Esophagus squamous epithelium (tissue), 5 donors: ENCODE results near the gene BCAM. TPM values are rescaled to one million over a fixed set of nuclear protein-coding genes. Genes with fewer than 3 reads are reported as not detected.

Experiments
- DNase-seq: peaks from one replicate; lab custom pipeline; 2025; lab: John Stamatoyannopoulos, UW
- H3K27ac ChIP-seq, 4 donors: fragments of 200-600 bp; sonication (generic); one replicate each; pipeline ENCODE4 v1.5.1; 2016 to 2019; ENCODE audit warnings: mild to moderate bottlenecking in 1 of 4
- H3K27me3 ChIP-seq, 4 donors: fragments of 200-600 bp; sonication (generic); 1 replicate in 3 of 4; 2 replicates in 1 of 4; pipeline versions ENCODE4 v1.5.1 to v1.6.0; 2017 to 2021; ENCODE audit warnings: antibody characterized with exemption in 1 of 4
- H3K36me3 ChIP-seq, 3 donors: fragments of 200-600 bp; sonication (generic); one replicate each; pipeline ENCODE4 v1.5.1; 2016 to 2019
- H3K4me1 ChIP-seq, 3 donors: fragments of 200-600 bp; sonication (generic); one replicate each; pipeline ENCODE4 v1.5.1; 2017 to 2019
- H3K4me3 ChIP-seq, 4 donors: fragments of 200-600 bp; sonication (generic); 1 replicate in 3 of 4; 2 replicates in 1 of 4; pipeline ENCODE4 v1.5.1; 2016 to 2019; ENCODE audit warnings: mild to moderate bottlenecking in 2 of 4, moderate library complexity in 1 of 4
- H3K9me3 ChIP-seq, 3 donors: fragments of 200-600 bp; sonication (generic); one replicate each; pipeline ENCODE4 v1.5.1; 2016 to 2019
- CTCF ChIP-seq, 6 experiments: fragments of 450-650 bp in 4 of 6; fragments of 200-600 bp in 2 of 6; sonication (generic) in 2 of 6; IDR thresholded peaks; one replicate each; pipeline ENCODE4 v1.5.1; 2016 to 2019; ENCODE audit warnings: antibody characterized with exemption in 6 of 6, mild to moderate bottlenecking in 4 of 6, moderate library complexity in 4 of 6
- POLR2A ChIP-seq, 4 donors: fragments of 450-650 bp; IDR thresholded peaks; one replicate each; pipeline ENCODE4 v1.6.1; 2017; ENCODE audit warnings: antibody characterized with exemption in 4 of 4, mild to moderate bottlenecking in 4 of 4, moderate library complexity in 3 of 4
- WGBS, 2 donors: methylation state at CpG; one replicate each; pipeline ENCODE4 v1.1.5; 2018; 5-methylcytosine and 5-hydroxymethylcytosine counted together
- intact Hi-C: fragments of 100-400 bp; cut with DNase I; formaldehyde crosslinking; loops from one replicate; pipeline ENCODE4 v1.15.0; 2022
- total RNA-seq, 4 donors: library from RNA; depleted of rRNA; stranded (reverse); fragments of >200 nt; gene quantifications; one replicate each; pipeline ENCODE4 v1.1.0, GENCODE V29; 2016
- donor health status: DM: yes; HTN: yes; CAD: no.

The BCAM gene
- 10 to 100 TPM in 3 of 4 donors, 1 to 10 TPM in 1; 7.2 to 24.8 (median 17.6) TPM for total RNA-seq

DNA sequence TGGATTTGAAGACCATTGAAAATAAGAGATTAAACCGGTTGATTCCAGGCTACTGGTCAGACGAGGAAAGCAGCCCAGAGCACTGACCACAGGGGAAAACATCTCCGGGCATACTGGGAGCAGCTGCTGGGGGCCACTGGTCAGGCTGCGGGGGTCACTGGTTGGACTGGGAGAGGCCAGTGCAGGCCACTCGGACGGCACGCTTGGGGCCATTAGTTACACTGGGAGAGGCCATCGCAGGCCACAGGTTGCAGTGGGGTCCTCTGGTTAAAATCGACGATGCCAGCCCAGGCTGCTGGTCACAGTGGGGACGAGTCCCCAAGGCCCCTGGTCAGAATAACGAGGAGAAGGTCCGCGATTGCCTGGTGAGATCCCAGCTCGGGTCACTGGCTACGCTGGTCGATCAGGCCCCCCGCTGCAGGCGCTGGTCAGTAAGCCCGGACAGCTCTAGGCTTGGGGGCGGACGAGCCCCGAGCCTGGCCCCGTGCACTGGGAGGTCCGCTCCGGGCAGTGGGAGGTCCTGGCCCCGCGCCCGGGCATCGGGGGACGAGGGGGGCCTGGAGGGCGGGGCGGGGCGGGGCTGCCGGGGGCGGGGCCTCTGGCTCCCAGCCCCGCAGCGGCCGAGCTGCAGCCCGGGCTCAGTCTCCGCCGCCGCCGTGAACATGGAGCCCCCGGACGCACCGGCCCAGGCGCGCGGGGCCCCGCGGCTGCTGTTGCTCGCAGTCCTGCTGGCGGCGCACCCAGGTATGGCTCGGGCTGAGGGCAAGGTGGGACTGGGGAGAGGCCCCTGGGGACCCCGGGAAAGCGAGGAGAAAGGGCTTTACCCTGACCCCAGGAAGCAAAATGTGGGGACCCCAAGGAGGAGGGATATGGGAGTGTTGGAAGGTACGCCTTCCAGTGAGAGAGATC is at the start of gene BCAM:
TSS of gene BCAM (plus strand) at position 641 of the 909 bp plus-strand sequence. CDS start at position 663, 22 bp downstream.
- Histone ChIP-seq H3K4me1 (peaks cover 14 to 49% (median 18%) of the 10 kb centered on the region in 3 donors), H3K9me3 (no peaks in the 10 kb centered on the region), H3K27ac (peak within 1 kb of the TSS; percentile 38 to 75 (median 68)), H3K27me3 (peaks cover 0 to 19% (median 0%) of the 10 kb centered on the region in 4 donors), H3K36me3 (peaks cover 0 to 7% (median 0%) of the 10 kb centered on the region in 3 donors), H3K4me3 (peak within 1 kb of the TSS; percentile 32 to 73 (median 52))
- 0 to 9% methylated on average over 3 to 4 of the region's 59 CpGs for WGBS, 2 donors
- DNase-seq, result no peak
- TF ChIP-seq CTCF (IDR thresholded peaks at IDR 0.05) (no peak), POLR2A (IDR thresholded peaks at IDR 0.05) (peak in 2 of 4 donors; percentile 8 to 28)
- intact Hi-C loops, result no loop called here

DNA sequence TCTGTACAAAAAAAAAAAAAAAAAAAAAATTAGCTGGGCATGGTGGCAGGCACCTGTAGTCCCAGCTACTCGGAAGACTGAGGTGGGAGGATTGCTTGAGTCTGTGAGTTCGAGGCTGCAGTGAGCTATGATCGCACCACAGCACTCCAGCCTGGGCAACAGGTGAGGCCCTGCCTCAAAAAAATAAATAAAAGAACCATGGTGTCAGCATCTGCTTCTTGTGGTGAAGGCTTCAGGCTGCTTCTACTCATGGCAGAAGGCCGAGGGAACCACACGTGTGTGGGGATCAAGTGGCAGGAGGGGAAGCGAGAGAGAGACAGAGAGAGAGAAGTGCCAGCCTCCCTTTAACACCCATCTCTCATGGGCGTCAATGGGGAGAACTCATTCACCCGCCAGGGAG is 46.9 kb upstream of the BCAM start:
- Histone ChIP-seq H3K9me3 (no peaks in the 10 kb centered on the region), H3K27me3 (no peaks in the 10 kb centered on the region), H3K36me3 (peaks cover 32 to 53% (median 33%) of the 10 kb centered on the region in 3 donors), H3K27ac (no peak overlapping the region), H3K4me1 (peaks cover 15 to 45% (median 22%) of the 10 kb centered on the region in 3 donors), H3K4me3 (no peak overlapping the region)
- intact Hi-C loops, result no loop called here
- TF ChIP-seq POLR2A (IDR thresholded peaks at IDR 0.05) (no peak), CTCF (IDR thresholded peaks at IDR 0.05) (no peak)
- 81% methylated on average over 8 of the region's 8 CpGs for WGBS, 2 donors
- no peak for DNase-seq

- Histone ChIP-seq H3K4me1 (peaks cover 0 to 19% (median 3%) of the 10 kb centered on the region in 3 donors), H3K9me3 (no peaks in the 10 kb centered on the region), H3K27me3 (no peaks in the 10 kb centered on the region), H3K36me3 (peaks cover 3 to 21% (median 5%) of the 10 kb centered on the region in 3 donors), H3K27ac (no peak overlapping the region), H3K4me3 (no peak overlapping the region)
- no peak for TF ChIP-seq POLR2A (IDR thresholded peaks at IDR 0.05)
- no peak for TF ChIP-seq CTCF (IDR thresholded peaks at IDR 0.05)
- intact Hi-C loops, result no loop called here
- no peak for DNase-seq
- WGBS, 2 donors, result 67 to 68% methylated on average over 14 to 16 of the region's 22 CpGs
These were observed 43.6 kb upstream of the BCAM start for GRCh38 chr19:44765033-44765948.

DNA sequence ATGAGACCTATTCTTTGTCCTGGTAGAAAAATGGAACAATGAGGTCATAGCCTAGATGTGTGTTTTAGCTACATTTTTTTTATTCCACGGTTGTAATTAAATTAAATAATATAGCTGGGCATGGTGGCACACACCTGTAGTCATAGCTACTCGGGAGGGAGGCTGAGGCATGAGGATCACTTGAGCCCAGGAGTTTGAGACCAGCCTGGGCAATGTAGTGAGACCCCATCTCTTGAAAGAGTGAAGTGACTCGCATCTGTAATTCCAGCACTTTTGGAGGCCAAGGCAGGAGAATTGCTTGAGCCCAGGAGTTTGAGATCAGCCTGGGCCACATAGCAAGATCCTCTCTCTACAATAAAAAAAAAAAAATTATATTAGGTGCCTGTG is 43.0 kb upstream of the BCAM start:
- TF ChIP-seq POLR2A (IDR thresholded peaks at IDR 0.05), result no peak
- no peak for TF ChIP-seq CTCF (IDR thresholded peaks at IDR 0.05)
- DNase-seq, result no peak
- WGBS, 2 donors, result 68 to 94% methylated on average over 3 of the region's 3 CpGs
- H3K4me1 ChIP-seq, result peaks cover 0 to 20% (median 7%) of the 10 kb centered on the region in 3 donors
- no peaks in the 10 kb centered on the region for H3K27me3 ChIP-seq
- H3K27ac ChIP-seq, result no peak overlapping the region
- intact Hi-C loops, result no loop called here
- H3K36me3 ChIP-seq, result peaks cover 0 to 14% (median 0%) of the 10 kb centered on the region in 3 donors
- H3K4me3 ChIP-seq, result no peak overlapping the region
- no peaks in the 10 kb centered on the region for H3K9me3 ChIP-seq
